Mesenteric fat pad (tissue), 1 donor: ENCODE measurements around the gene PINK1. TPM values are rescaled to one million over a fixed set of nuclear protein-coding genes. Genes with fewer than 3 reads are reported as not detected.

Experiments used
- total RNA-seq: library from RNA; stranded (reverse); fragmentation: NEBNext Ultra II Directional; extraction: Animal tissue kit (Norgen Biotek cat#: 25700); gene quantifications from one replicate; pipeline ENCODE4 v1.2.1, GENCODE V29; 2021
- donor health status: DM: yes; HTN: yes; CAD: no.

The PINK1 gene
- total RNA-seq, 1 donor from 2014 or later, result 87.6 TPM

Other genes with a start within 250 kb of the PINK1 start
- 13.6 TPM for gene CAMK2N1, start 147.2 kb upstream of the PINK1 start, total RNA-seq
- gene MUL1, start 125.3 kb upstream of the PINK1 start, total RNA-seq, result 26.8 TPM
- 0.87 TPM for gene FAM43B, start 80.9 kb upstream of the PINK1 start, total RNA-seq
- 6.4 TPM for gene CDA, start 44.4 kb upstream of the PINK1 start, total RNA-seq
- 133 TPM for gene DDOST, start 27.9 kb downstream of the PINK1 start, total RNA-seq
- gene KIF17, start 84.5 kb downstream of the PINK1 start, total RNA-seq, result 4.6 TPM
- gene SH2D5, start 99.2 kb downstream of the PINK1 start, total RNA-seq, result 0.22 TPM
- 149 TPM for gene HP1BP3, start 153.8 kb downstream of the PINK1 start, total RNA-seq